Stimulated activated CD4-positive, alpha-beta T cell treated with anti-CD3 and anti-CD28 coated beads, Interleukin-15, amount 100 ng/mL, for 24 hours (primary cell): Measurements from ENCODE around the gene SH2D6.
"Not testable (repeated sequence)": the region's sequence is repeated elsewhere in the genome, so short reads cannot be mapped to it uniquely, and the experiment has no call there.

Source experiments
- DNase-seq: peaks from one replicate; pipeline ENCODE4 v3.0.0-alpha.2; 2020

SH2D6 gene

GRCh38 chr2:85422072-85422457, 3.6 kb downstream of the SH2D6 start:
- DNase-seq, result no peak

GRCh38 chr2:85423525-85423924, 5.0 kb downstream of the SH2D6 start:
- DNase-seq, result no peak

- no peak for DNase-seq
Measured at GRCh38 chr2:85425588-85425987, 7.1 kb downstream of the SH2D6 start.

DNA sequence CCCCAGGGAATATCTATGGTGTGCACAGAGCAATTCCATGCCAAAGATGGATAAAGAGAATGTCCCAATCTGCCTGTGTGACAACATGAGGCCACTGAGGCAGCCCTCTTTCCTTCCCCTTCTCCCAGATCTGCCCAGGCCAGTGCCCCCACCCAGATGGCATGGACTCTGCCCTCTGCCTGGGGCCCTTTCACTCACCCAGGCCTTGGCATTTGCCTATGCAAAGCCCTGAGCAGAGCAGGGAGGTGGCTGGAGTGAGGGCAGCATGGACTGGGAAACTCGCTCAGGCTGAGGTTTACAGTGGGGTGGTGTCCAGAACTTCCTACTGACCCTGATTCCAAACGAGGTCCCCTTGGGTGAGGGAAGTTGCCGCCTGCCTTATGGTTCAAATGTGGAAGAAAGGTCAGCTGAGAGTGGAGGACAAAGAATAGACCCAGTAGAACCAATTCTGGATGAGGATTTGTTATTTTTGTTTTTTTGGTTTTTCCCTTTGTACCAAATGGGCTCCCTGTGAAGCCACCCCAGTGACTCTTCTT, 8.9 kb downstream of the SH2D6 start:
- no peak for DNase-seq

DNA sequence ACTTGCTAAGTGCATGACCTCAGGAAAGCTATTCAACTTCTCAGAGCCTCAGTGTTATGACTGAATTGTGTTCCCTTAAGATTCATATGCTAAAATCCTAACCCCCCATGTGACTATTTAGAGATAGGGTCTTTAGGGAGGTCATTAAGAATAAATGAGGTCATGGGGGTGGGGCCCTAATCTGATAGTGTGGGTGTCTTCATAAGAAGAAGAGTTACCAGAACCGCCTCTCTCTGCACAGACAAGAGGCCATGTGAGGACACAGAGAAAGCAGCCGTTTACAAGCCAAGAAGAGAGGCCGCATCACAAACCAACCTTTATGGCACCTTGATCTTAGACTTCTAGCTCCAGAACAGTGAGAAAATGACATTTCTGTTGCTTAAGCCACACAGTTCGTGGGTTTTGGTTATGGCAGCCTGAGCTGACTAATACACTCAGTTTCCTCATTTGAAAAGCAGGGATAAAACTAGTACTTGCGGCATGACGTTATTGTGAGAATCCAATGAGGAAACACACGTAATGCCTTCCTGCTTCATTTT, 9.9 kb downstream of the SH2D6 start:
- DNase-seq, result no peak

DNA sequence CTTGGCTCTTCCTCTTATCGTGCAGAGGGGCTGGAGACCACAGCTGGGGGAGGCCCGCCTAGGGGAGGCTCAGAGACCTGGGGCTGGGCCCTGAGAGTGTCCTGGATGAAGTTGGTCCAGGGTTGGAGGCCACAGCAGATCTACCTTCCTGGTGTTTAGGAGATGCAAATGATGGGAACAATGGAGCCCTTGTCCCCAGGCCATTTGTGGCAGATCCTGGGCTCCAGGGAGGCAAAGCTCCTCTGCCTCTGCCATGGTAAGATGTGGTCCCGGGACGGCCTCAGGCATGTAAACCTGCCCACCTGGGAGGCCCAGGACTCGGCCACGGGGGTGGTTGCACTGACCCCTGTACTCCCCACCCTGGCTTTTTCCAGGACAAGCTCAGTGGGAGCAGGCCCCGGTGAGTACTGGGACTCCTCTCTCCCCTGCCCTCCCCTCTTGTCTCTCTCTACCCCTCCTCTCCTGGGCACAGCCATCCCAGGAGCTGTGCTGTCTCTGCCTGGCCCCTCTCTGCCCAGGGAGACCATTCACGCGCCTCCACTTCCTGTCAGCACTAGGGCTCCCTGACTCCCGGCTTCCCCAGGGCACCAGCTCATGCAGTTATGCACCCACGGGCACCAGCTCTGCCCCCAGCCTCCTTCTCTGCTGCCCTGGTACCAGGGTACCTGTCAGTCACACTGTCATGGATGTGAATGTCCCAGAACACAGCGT, 10.9 kb downstream of the SH2D6 start:
- no peak for DNase-seq

- DNase-seq, result no peak
Measured at GRCh38 chr2:85429924-85430289, 11.4 kb downstream of the SH2D6 start.

DNA sequence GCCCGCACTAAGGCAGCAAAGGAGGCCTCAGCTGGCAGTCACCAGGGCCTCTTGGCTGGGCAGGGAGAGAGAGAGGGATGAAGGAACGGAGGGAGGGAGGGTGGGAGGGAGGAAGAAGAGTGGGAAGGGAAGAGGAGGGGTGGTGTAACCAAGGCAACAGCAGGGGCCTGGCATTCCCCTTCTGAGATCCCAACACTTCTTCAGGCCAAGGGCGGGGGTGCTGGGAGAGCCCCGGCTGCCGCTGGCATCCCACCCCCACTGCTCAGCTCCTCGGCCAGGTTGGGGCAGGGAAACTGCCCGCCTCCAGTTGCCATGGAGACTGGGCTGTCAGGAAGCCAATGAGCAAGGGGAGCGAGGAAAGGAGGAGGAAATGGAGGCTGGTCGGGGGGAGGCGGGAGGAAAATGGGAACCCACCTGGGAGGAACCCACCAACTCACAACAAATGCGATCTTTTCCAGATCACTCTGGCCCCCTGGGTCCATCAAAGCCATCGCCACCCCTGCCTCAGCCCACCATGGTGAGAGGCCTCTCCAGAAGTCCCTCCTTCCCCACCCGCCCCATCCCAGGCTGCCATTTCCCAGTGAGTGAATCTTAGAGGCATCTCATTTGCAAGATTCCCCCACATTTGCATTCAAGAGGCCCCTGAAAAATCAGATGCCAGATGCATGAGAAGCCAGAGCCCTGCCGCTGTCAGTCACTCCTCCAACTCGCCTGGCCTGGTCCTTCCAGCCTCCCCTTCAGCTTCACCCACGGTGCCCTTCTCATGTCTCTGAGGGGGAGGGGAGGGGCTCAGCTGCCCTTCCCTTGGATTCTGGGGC, 12.4 kb downstream of the SH2D6 start:
- DNase-seq, result no peak

DNA sequence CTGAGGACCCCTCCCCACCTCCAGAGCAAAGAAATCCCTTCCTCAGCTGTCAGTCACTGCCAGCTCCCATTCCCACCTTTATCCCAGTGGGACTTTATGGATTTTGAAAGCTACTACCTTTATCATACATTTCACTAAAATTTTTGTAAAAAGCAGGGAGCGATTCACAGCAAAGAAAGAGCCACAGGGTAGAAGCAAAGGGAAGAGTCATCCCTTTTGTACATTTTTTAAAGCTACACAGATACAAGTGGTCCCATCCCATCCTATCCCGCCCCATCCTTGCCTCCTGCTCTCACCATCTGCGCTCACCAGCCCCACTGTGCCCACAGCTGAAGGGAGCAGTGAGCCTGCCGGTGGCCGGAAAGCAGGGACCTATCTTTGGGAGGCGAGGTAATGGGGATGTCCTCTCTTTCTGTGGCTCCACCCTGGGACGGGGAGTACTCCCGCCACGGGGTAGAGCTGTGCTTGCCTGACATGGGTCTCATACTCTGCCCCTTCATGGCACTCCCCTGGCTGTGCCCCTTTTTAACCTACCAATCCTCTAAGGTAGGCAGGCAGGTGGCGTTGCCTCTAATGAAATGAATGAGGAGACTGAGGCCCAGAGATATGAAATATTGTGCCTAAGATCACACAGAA, 13.2 kb downstream of the SH2D6 start:
- no peak for DNase-seq

DNA sequence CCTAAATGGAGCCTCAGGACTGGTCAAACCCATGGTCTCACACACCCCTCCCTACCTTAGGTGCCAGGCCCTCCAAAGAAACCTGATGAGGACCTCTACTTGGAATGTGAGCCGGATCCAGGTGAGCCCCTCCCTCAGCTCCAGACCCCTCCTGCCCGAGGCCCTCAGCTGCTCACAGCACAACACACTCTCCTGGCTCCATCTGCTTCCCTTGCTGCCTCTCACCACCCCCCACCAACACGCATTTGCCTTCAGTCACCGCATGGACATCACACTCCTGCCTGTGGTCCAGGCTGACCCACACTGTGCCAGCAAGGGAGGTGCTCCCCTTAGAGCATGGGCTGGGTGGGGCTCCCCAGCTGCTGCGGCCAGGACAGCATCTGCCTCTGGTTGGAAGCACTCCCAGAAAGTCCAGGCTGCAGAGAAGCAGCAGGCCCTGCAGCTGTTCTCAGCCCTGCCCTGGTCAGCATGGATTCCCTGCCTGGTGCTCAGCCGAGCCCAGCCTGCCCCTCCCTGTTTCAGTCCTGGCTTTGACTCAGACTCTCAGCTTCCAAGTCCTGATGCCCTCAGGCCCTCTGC, 15.1 kb downstream of the SH2D6 start:
- DNase-seq, result no peak

- DNase-seq, result no peak
Measured at GRCh38 chr2:85434696-85435095, 16.2 kb downstream of the SH2D6 start.

DNA sequence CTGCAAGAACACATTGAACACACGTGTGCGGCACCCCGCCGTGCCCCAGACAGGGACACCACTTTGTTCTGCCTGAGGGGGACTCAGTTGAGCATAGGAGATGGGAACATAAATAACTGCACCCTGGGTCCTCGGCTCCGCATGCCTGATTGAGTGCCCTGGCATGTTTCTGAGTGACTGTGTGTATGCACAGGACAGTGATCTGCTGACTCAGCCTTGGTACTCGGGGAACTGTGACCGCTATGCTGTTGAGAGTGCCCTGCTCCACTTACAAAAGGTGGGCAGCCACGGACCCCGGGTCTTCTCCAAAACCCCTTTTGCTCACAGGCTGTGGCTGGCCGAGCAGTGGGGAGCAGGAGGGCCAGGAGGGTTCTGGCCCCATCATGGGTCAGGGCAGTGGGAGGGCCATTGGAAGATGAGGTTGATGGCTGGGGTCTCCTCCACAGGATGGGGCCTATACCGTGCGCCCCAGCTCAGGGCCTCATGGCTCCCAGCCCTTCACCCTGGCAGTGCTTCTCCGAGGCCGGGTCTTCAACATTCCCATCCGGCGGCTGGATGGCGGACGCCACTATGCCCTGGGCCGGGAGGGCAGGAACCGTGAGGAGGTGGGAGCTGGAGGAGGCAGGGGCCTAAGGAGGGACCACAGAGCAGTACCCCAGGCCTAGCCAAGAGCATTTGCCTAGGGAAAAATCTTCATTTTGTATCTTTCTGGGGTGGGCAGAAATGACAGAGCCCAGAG, 16.9 kb downstream of the SH2D6 start:
- no peak for DNase-seq

DNA sequence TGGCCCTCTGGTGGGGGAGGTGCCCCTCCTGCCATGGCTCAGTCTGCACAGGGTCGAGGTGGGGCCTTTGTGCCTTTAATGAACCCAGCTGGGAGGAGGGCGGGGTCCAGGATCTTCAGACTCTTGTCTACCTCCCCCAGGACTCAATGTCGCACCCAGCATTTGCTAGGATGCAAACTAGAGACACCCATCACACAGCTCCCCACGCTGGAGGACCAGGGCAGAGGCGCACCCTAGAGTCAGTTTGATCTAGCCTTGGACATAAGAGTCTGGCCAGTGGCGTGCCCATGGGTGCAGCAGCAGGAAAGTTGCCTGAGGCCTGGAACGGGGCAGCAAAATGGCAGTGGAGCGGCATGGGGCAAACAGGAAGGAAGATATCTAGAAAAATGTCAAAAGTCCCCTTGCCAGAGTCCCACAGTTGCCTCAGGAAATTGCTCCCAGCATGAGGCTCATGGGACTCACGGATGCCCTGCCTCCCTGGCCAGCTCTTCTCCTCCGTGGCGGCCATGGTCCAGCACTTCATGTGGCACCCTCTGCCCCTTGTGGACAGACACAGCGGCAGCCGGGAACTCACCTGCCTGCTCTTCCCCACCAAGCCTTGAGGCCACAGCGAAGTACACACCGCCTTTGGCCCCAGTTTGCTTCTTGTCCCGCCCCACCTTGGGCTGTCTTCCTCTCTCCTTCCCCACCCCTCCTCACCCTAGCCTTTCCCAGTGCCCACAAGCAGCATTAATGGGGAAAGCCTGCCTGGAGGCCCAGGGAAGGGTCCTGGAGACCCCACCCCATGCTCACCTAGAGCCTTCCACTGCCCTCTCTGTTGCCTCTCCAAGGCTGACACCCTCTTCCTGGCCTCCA, 17.7 kb downstream of the SH2D6 start:
- no peak for DNase-seq

- no peak for DNase-seq
Measured at GRCh38 chr2:85436836-85437487, 18.4 kb downstream of the SH2D6 start.

DNA sequence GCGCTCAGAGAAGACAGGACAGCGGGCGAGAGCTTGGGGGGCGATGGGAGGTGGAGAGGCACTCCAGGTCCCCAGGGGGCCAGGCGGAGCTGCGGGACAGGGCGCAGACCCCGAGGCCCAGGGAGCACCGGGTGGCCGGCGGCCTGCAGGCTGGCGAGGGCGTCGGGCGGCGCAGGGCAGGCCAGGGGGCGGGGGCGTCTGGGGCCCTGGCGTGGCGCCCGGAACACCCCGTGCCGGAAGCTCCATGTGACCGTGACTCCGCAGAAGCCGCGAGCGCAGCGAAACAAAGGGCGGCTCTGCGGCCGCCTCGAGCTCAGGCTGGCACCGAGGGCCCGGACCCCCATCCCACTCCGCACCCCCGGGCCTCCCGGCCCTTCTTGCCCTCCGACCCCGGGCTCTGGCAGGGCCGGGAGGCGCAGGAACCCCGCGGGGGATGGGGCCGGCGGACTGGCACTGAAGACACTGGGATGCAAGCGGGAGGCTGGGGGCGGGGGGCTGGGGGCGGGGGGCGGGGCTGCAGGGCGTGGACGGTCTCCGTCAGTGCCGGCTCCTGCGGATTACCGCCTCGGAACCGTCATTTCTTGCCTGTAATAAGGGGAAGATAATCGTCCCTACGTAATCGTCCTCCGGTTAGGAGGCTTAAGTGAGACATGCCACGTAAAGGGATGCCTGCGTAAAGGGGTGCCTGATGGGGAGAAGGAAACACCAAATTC, 19.1 kb downstream of the SH2D6 start:
- peak; percentile 84 for DNase-seq

GRCh38 chr2:85438201-85439024, 19.9 kb downstream of the SH2D6 start:
- DNase-seq, result no peak

DNA sequence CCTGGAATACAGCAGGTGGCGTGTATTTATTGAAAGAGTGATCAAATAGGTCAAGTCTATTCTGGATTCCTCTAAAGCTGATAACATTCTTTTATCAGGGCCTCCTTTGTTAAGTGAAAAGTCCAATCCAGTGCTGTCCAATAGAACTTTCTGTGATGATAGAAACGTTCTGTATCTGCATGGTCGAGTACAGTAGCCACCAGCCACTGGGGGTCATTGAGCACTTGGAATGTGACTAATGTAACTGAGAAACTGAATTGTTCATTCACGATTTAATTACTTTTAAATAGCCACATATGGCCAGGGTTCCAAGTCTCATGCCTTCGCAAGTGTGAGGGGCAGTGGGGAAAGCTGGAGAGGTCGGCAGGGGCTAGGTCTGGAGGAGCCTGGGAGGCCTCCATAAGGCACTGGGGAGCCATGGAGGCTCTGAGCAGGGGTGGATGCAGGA, 20.5 kb downstream of the SH2D6 start:
- DNase-seq, result no peak

GRCh38 chr2:85439569-85439968, 21.1 kb downstream of the SH2D6 start:
- DNase-seq, result not testable (repeated sequence)

DNA sequence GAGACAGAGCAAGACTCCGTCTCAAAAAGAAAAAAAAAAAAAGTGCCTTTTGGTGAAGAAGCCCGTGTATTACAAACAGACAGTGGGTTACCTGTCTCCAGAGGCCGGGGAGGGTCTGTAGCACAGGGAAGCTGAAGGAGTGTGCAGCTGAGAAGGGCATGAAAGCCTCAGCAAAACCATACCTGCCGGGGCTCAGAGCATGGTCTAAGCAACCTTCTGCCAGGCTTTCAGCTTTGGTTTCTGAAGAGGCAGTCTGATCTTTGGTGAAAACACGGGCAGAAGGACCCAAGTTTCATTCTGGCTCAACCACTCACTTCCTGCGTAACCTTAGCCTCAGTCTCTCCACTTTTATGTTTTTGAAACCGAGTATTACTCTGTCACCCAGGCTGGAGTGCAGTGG, 21.5 kb downstream of the SH2D6 start:
- DNase-seq, result peak; percentile 37
